Mesodermal cell (in vitro differentiated cells): ENCODE measurements around the gene CPM.

ENCODE experiments used
- H3K27ac ChIP-seq: 2 replicates; pipeline ENCODE4 v1.7.0; 2013; ENCODE audit warnings: mild to moderate bottlenecking, low read depth, low read length, moderate library complexity; ENCODE audit not compliant: severe bottlenecking
- H3K36me3 ChIP-seq: 2 replicates; pipeline ENCODE4 v1.7.1; 2013; ENCODE audit warnings: mild to moderate bottlenecking, low read length, moderate library complexity; ENCODE audit not compliant: control insufficient read depth, insufficient read depth
- H3K4me1 ChIP-seq: one replicate; pipeline ENCODE4 v1.7.1; 2013; ENCODE audit warnings: mild to moderate bottlenecking, low read length; ENCODE audit not compliant: insufficient read depth, control insufficient read depth, poor library complexity, severe bottlenecking
- H3K4me3 ChIP-seq: 2 replicates; pipeline ENCODE4 v1.7.0; 2013; ENCODE audit warnings: low read length, control low read depth, mild to moderate bottlenecking; ENCODE audit not compliant: insufficient read depth, poor library complexity, severe bottlenecking; ENCODE audit errors: extremely low read depth
- H3K9me3 ChIP-seq: 2 replicates; pipeline ENCODE4 v1.7.1; 2013; ENCODE audit warnings: mild to moderate bottlenecking, low read length, moderate library complexity; ENCODE audit not compliant: control insufficient read depth
- WGBS, 2 experiments: methylation state at CpG; one replicate each; pipeline ENCODE4 v1.1.5; 2013; ENCODE audit warnings: missing lambda C conversion rate in 2 of 2; ENCODE audit not compliant: insufficient coverage in 2 of 2; 5-methylcytosine and 5-hydroxymethylcytosine counted together

Gene CPM

GRCh38 chr12:68970951-68971350 lies 38.0 kb upstream of the CPM start:
- Histone ChIP-seq H3K36me3 (no peaks in the 10 kb centered on the region), H3K9me3 (no peaks in the 10 kb centered on the region), H3K4me1 (no peaks in the 10 kb centered on the region), H3K4me3 (no peak overlapping the region), H3K27ac (no peak overlapping the region)
- no CpG with 5 or more reads among the region's 1 CpG for WGBS, 2 experiments

GRCh38 chr12:68970306-68970705 lies 37.3 kb upstream of the CPM start:
- H3K27ac ChIP-seq: no peak overlapping the region
- no peak overlapping the region for H3K4me3 ChIP-seq
- no peaks in the 10 kb centered on the region for H3K9me3 ChIP-seq
- no peaks in the 10 kb centered on the region for H3K4me1 ChIP-seq
- no peaks in the 10 kb centered on the region for H3K36me3 ChIP-seq

- H3K36me3 ChIP-seq: no peaks in the 10 kb centered on the region
- H3K27ac ChIP-seq: no peak overlapping the region
- H3K4me3 ChIP-seq: no peak overlapping the region
- peaks cover 2% of the 10 kb centered on the region for H3K9me3 ChIP-seq
- H3K4me1 ChIP-seq: no peaks in the 10 kb centered on the region
- 83 to 100% methylated on average over 1 to 2 of the region's 3 CpGs for WGBS, 2 experiments
These were observed 34.1 kb upstream of the CPM start for GRCh38 chr12:68967046-68967445.

- Histone ChIP-seq H3K9me3 (peaks cover 2% of the 10 kb centered on the region), H3K36me3 (no peaks in the 10 kb centered on the region), H3K27ac (no peak overlapping the region), H3K4me3 (no peak overlapping the region), H3K4me1 (no peaks in the 10 kb centered on the region)
- WGBS, 2 experiments: 100% methylated on average over 2 to 5 of the region's 7 CpGs
These were observed 31.1 kb upstream of the CPM start for GRCh38 chr12:68963856-68964745.

- Histone ChIP-seq H3K9me3 (peaks cover 2% of the 10 kb centered on the region), H3K27ac (no peak overlapping the region), H3K4me3 (no peak overlapping the region), H3K4me1 (no peaks in the 10 kb centered on the region), H3K36me3 (no peaks in the 10 kb centered on the region)
- 87 to 100% methylated on average over 2 to 3 of the region's 5 CpGs for WGBS, 2 experiments
These were observed 30.2 kb upstream of the CPM start for GRCh38 chr12:68962877-68963855.

- 75 to 83% methylated on average over 2 of the region's 7 CpGs for WGBS, 2 experiments
- no peak overlapping the region for H3K27ac ChIP-seq
- H3K36me3 ChIP-seq: no peaks in the 10 kb centered on the region
- no peaks in the 10 kb centered on the region for H3K4me1 ChIP-seq
- no peak overlapping the region for H3K4me3 ChIP-seq
- peaks cover 15% of the 10 kb centered on the region for H3K9me3 ChIP-seq
These were observed 27.0 kb upstream of the CPM start for GRCh38 chr12:68959891-68960464.

GRCh38 chr12:68959143-68959858 lies 26.3 kb upstream of the CPM start:
- no peaks in the 10 kb centered on the region for H3K36me3 ChIP-seq
- WGBS, 2 experiments: 75 to 91% methylated on average over 2 of the region's 4 CpGs
- no peak overlapping the region for H3K4me3 ChIP-seq

GRCh38 chr12:68958322-68958721 lies 25.4 kb upstream of the CPM start:
- Histone ChIP-seq H3K4me1 (no peaks in the 10 kb centered on the region), H3K27ac (no peak overlapping the region), H3K9me3 (peaks cover 13% of the 10 kb centered on the region), H3K36me3 (no peaks in the 10 kb centered on the region), H3K4me3 (no peak overlapping the region)
- WGBS, 2 experiments: 96 to 100% methylated on average over 1 to 3 of the region's 3 CpGs

More at GRCh38 chr12:68959143-68959858, 26.3 kb upstream of the CPM start:
- Histone ChIP-seq H3K9me3 (peaks cover 13% of the 10 kb centered on the region), H3K27ac (no peak overlapping the region), H3K4me1 (no peaks in the 10 kb centered on the region)

GRCh38 chr12:68957273-68957672 lies 24.3 kb upstream of the CPM start:
- no peaks in the 10 kb centered on the region for H3K36me3 ChIP-seq
- H3K4me1 ChIP-seq: no peaks in the 10 kb centered on the region
- H3K9me3 ChIP-seq: peaks cover 13% of the 10 kb centered on the region
- H3K27ac ChIP-seq: no peak overlapping the region
- no peak overlapping the region for H3K4me3 ChIP-seq

GRCh38 chr12:68956466-68956865 lies 23.5 kb upstream of the CPM start:
- Histone ChIP-seq H3K4me1 (no peaks in the 10 kb centered on the region), H3K9me3 (peaks cover 13% of the 10 kb centered on the region), H3K4me3 (no peak overlapping the region), H3K27ac (no peak overlapping the region), H3K36me3 (no peaks in the 10 kb centered on the region)
- 94 to 100% methylated on average over 2 to 3 of the region's 4 CpGs for WGBS, 2 experiments
